ENCODE data around the gene OGFOD3.
"Not testable (repeated sequence)": the region's sequence is repeated elsewhere in the genome, so short reads cannot be mapped to it uniquely, and the experiment has no call there.

The OGFOD3 gene

GRCh38 chr17:82350182-82351030 lies 68.0 kb downstream of the OGFOD3 start:
- no peak for DNase-seq

- no peak for DNase-seq
Observed at GRCh38 chr17:82349287-82349701, 69.1 kb downstream of the OGFOD3 start.

- DNase-seq: no peak
Observed at GRCh38 chr17:82348866-82349265, 69.5 kb downstream of the OGFOD3 start.

- no peak for DNase-seq
Observed at GRCh38 chr17:82348434-82348833, 70.0 kb downstream of the OGFOD3 start.

GRCh38 chr17:82347994-82348393 lies 70.4 kb downstream of the OGFOD3 start:
- DNase-seq: not testable (repeated sequence)

- DNase-seq: no peak
Observed at GRCh38 chr17:82346342-82347300, 71.8 kb downstream of the OGFOD3 start.

GRCh38 chr17:82345151-82345976 lies 73.0 kb downstream of the OGFOD3 start:
- no peak for DNase-seq

GRCh38 chr17:82344175-82344907 lies 74.0 kb downstream of the OGFOD3 start:
- no peak for DNase-seq

- no peak for DNase-seq
Observed at GRCh38 chr17:82343560-82343959, 74.8 kb downstream of the OGFOD3 start.

GRCh38 chr17:82342361-82343079 lies 75.9 kb downstream of the OGFOD3 start:
- DNase-seq: no peak

GRCh38 chr17:82339634-82340580 lies 78.5 kb downstream of the OGFOD3 start:
- DNase-seq: no peak

All from T1000 (cell line).